ENCODE results near the gene EIF4B.
A peak's percentile ranks its signal among the peaks of the same experiment; 100 is the strongest.

EIF4B gene

DNA sequence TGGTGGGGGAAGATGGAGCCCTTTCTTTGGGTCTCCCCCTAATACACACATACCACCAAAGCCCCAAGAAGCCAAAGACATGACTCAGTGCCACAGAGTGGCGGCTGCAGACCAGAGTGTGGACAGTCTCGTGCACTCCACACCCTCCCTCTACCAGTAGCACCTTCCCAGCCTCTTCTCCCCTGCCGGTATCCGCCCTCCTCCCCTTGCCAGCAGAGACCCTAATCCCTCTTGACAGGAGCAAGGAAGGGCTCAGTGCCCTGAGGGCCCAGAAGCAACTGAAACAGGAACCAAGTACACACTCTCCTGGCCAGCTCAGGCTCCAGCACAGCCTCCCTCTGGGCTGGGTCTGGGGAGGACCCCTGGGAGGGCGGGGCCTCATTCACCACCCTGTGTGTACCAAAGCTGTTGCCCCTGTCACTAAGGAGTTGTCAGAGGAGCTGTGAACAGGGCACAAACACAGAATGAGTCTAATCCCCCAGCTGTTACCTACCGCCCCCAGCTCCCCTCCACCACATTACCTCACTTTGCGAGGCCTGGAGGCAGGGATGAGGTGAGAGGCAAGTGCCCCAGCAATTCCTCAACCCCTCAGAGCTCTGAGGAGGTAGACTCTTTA lies 64.7 kb downstream of the EIF4B start:
- DNase-seq (ENCODE audit: low spot score) = no peak

- no peak for DNase-seq (ENCODE audit: low spot score)
These were observed 65.6 kb downstream of the EIF4B start for GRCh38 chr12:53071591-53072551.

GRCh38 chr12:53073881-53074280 lies 67.6 kb downstream of the EIF4B start:
- no peak for DNase-seq (ENCODE audit: low spot score)

DNA sequence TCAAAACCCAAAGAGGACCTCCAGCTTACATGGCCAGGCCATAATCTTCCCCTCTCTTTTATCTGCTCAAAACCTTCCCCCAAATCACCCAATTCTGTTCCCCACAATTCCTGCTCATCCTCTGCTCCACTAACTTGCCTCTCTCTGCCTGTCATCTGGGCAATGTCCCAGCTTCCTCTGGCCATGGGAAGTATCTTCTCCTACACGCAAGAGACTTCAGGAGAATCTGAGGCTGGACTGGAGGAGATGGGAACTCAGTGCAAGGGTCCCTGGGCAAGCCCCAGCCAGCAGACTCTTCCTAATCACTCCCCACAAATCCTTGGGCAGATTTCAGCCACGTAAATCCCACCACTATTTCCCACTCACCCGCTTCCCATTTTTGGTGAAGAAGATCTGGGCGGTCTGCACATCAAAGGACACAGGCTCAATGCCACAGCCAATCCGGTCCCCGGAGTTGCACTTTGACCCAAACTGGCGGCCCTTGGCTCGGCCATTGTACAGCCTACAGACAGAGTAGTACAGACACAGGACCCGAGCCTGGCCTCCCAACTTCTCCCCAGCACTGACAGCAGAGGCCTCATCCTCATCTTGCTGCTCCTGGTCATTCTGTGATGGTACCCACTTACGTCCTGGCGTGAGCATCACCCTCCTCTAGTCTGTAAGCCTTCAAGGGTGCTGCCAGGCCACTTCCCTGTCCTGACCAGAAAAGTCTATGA lies 68.2 kb downstream of the EIF4B start:
- DNase-seq (ENCODE audit: low spot score) = no peak

GRCh38 chr12:53074999-53075370 lies 68.7 kb downstream of the EIF4B start:
- no peak for DNase-seq (ENCODE audit: low spot score)

DNA sequence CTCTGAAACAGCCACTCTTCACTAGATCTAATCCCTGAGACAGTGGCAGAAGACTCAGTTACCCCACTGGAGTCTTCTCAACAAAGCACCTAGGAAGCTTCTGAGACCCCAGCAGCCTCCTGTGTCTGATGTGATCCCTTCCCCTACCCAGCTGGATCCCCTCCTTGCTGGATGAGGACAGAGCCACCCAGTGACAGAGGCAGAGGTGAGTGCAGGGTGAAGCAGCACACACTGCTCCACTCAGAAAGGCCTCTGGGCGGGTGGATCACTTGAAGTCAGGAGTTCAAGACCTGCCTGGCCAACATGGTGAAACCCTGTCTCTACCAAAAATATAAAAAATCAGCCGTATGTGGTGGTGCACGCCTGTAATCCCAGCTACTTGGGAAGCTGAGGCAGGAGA lies 70.2 kb downstream of the EIF4B start:
- DNase-seq (ENCODE audit: low spot score) = no peak

- DNase-seq (ENCODE audit: low spot score) = no peak
These were observed 70.8 kb downstream of the EIF4B start for GRCh38 chr12:53077030-53077429.

- DNase-seq (ENCODE audit: low spot score) = no peak
These were observed 72.4 kb downstream of the EIF4B start for GRCh38 chr12:53078425-53079225.

GRCh38 chr12:53079226-53080117 lies 73.2 kb downstream of the EIF4B start, which contains the start of gene SPRYD3:
Gene SPRYD3 (minus strand): TSS chr12:53079390. CDS start chr12:53079333, 57 bp downstream.
- peak; percentile 95 for DNase-seq (ENCODE audit: low spot score)

- DNase-seq (ENCODE audit: low spot score) = no peak
These were observed 76.5 kb downstream of the EIF4B start for GRCh38 chr12:53082637-53083175.

GRCh38 chr12:53086361-53086760 lies 80.1 kb downstream of the EIF4B start:
- no peak for DNase-seq (ENCODE audit: low spot score)

DNA sequence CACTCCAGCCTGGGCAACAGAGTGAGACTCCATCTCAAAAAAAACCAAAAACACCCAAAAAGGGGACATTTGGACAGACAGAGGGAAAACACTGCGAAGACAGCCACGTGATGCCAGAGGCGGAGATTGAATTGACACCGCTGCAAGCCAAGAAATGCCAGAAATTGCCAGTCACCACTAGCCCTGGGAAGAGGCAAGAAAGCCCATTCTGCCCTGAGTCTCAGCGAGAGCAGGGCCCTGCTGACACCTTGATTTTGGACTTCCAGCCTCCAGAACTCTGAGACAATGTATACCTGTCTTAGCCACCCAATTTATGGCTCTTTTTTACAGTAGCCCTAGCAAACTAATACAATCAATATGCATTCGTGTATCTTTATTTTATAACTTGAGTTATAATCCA lies 83.8 kb downstream of the EIF4B start:
- no peak for DNase-seq (ENCODE audit: low spot score)

GRCh38 chr12:53090554-53090953 lies 84.3 kb downstream of the EIF4B start:
- DNase-seq (ENCODE audit: low spot score) = no peak

- DNase-seq (ENCODE audit: low spot score) = no peak
These were observed 85.5 kb downstream of the EIF4B start for GRCh38 chr12:53091756-53092155.
